ENCODE results near the gene RLN1. TPM values are rescaled to one million over a fixed set of nuclear protein-coding genes. Genes with fewer than 3 reads are reported as not detected.
A peak's percentile ranks its signal among the peaks of the same experiment; 100 is the strongest.
"Not testable (repeated sequence)": the region's sequence is repeated elsewhere in the genome, so short reads cannot be mapped to it uniquely, and the experiment has no call there.

RLN1 gene
- total and polyA plus RNA-seq, 4 donors, result 0.11 to 0.48 (median 0.22) TPM; not detected in 1

- peaks cover 0 to 7% (median 2%) of the 10 kb centered on the region in 4 donors for H3K9me3 ChIP-seq (ENCODE audit: control insufficient read depth in 4 of 4, insufficient read depth in 3 of 4, low read length in 3 of 4)
- TF ChIP-seq CTCF (IDR thresholded peaks at IDR 0.05; ENCODE audit: control extremely low read depth, extremely low read depth), result no peak
- no peak for DNase-seq
- no peaks in the 10 kb centered on the region for H3K36me3 ChIP-seq (ENCODE audit: control insufficient read depth in 4 of 4, insufficient read depth in 4 of 4, low read length in 4 of 4)
- no peaks in the 10 kb centered on the region for H3K27me3 ChIP-seq (ENCODE audit: control insufficient read depth in 3 of 3, insufficient read depth in 3 of 3, low read length in 2 of 3)
- H3K4me3 ChIP-seq, result no peak overlapping the region
- no peaks in the 10 kb centered on the region for H3K4me1 ChIP-seq (ENCODE audit: control insufficient read depth in 5 of 5, insufficient read depth in 5 of 5, low read length in 5 of 5)
- ATAC-seq (ENCODE audit: insufficient read depth, low FRiP score), result no peak
- H3K9ac ChIP-seq (ENCODE audit: insufficient read depth in 1 of 2, low read length in 2 of 2), result no peak overlapping the region
- 58 to 68% methylated on average over 4 of the region's 4 CpGs for WGBS, 2 donors
- no peak overlapping the region for H3K27ac ChIP-seq (ENCODE audit: low read depth in 1 of 2, low read length in 1 of 2)
Observed at GRCh38 chr9:5315187-5315923, 24.3 kb downstream of the RLN1 start.

- DNase-seq (no peak), ATAC-seq (ENCODE audit: insufficient read depth, low FRiP score) (no peak)
- Histone ChIP-seq H3K4me3 (no peak overlapping the region), H3K27me3 (ENCODE audit: control insufficient read depth in 3 of 3, insufficient read depth in 3 of 3, low read length in 2 of 3) (no peaks in the 10 kb centered on the region), H3K27ac (ENCODE audit: low read depth in 1 of 2, low read length in 1 of 2) (no peak overlapping the region), H3K9me3 (ENCODE audit: control insufficient read depth in 4 of 4, insufficient read depth in 3 of 4, low read length in 3 of 4) (peaks cover 0 to 7% (median 2%) of the 10 kb centered on the region in 4 donors), H3K36me3 (ENCODE audit: control insufficient read depth in 4 of 4, insufficient read depth in 4 of 4, low read length in 4 of 4) (no peaks in the 10 kb centered on the region), H3K9ac (ENCODE audit: insufficient read depth in 1 of 2, low read length in 2 of 2) (no peak overlapping the region), H3K4me1 (ENCODE audit: control insufficient read depth in 5 of 5, insufficient read depth in 5 of 5, low read length in 5 of 5) (no peaks in the 10 kb centered on the region)
- no peak for TF ChIP-seq CTCF (IDR thresholded peaks at IDR 0.05; ENCODE audit: control extremely low read depth, extremely low read depth)
Observed at GRCh38 chr9:5310851-5311250, 28.8 kb downstream of the RLN1 start.

- 90 to 92% methylated on average over 2 of the region's 2 CpGs for WGBS, 2 donors
- no peak for DNase-seq
- Histone ChIP-seq H3K9ac (ENCODE audit: insufficient read depth in 1 of 2, low read length in 2 of 2) (no peak overlapping the region), H3K27ac (ENCODE audit: low read depth in 1 of 2, low read length in 1 of 2) (no peak overlapping the region), H3K36me3 (ENCODE audit: control insufficient read depth in 4 of 4, insufficient read depth in 4 of 4, low read length in 4 of 4) (no peaks in the 10 kb centered on the region), H3K4me1 (ENCODE audit: control insufficient read depth in 5 of 5, insufficient read depth in 5 of 5, low read length in 5 of 5) (no peaks in the 10 kb centered on the region), H3K4me3 (no peak overlapping the region), H3K27me3 (ENCODE audit: control insufficient read depth in 3 of 3, insufficient read depth in 3 of 3, low read length in 2 of 3) (peaks cover 0 to 6% (median 0%) of the 10 kb centered on the region in 3 donors), H3K9me3 (ENCODE audit: control insufficient read depth in 4 of 4, insufficient read depth in 3 of 4, low read length in 3 of 4) (no peaks in the 10 kb centered on the region)
- no peak for TF ChIP-seq CTCF (IDR thresholded peaks at IDR 0.05; ENCODE audit: control extremely low read depth, extremely low read depth)
- no peak for ATAC-seq (ENCODE audit: insufficient read depth, low FRiP score)
Observed at GRCh38 chr9:5305741-5306140, 33.9 kb downstream of the RLN1 start.

GRCh38 chr9:5303840-5304795 lies 35.6 kb downstream of the RLN1 start, which contains the start of gene RLN2:
Gene RLN2, minus strand, starts transcription at chr9:5304716. Its CDS starts 136 bp downstream, at chr9:5304580.
- H3K4me1 ChIP-seq (ENCODE audit: control insufficient read depth in 5 of 5, insufficient read depth in 5 of 5, low read length in 5 of 5); H3K27ac ChIP-seq (ENCODE audit: low read depth in 1 of 2, low read length in 1 of 2); H3K9me3 ChIP-seq (ENCODE audit: control insufficient read depth in 4 of 4, insufficient read depth in 3 of 4, low read length in 3 of 4); H3K4me3 ChIP-seq; H3K9ac ChIP-seq (ENCODE audit: insufficient read depth in 1 of 2, low read length in 2 of 2); H3K36me3 ChIP-seq (ENCODE audit: control insufficient read depth in 4 of 4, insufficient read depth in 4 of 4, low read length in 4 of 4); H3K27me3 ChIP-seq (ENCODE audit: control insufficient read depth in 3 of 3, insufficient read depth in 3 of 3, low read length in 2 of 3): not testable (repeated sequence)
- DNase-seq (peak in 1 of 3 donors; percentile 2), ATAC-seq (ENCODE audit: insufficient read depth, low FRiP score) (peak; percentile 99)
- 34 to 40% methylated on average over 15 of the region's 50 CpGs for WGBS, 2 donors
